ENCODE measurements around the gene TERT. TPM values are rescaled to one million over a fixed set of nuclear protein-coding genes. Genes with fewer than 3 reads are reported as not detected.

TERT gene
- total RNA-seq, 1 experiment from 2014 or later = 0.80 TPM

- POLR2A ChIA-PET (ENCODE audit: unreplicated experiment) = no interaction called here
- Histone ChIP-seq H3K4me2 (ENCODE audit: low read length) (no peak overlapping the region), H3K9ac (ENCODE audit: low read length) (no peak overlapping the region), H3K27ac (ENCODE audit: low read length) (no peak overlapping the region), H2AFZ (ENCODE audit: low read length) (no peak overlapping the region), H3K4me1 (ENCODE audit: insufficient read depth, low read length) (peaks cover 28% of the 10 kb centered on the region), H3K9me3 (ENCODE audit: low read length) (peaks cover 10% of the 10 kb centered on the region; the same call in 1 of the 2 replicates), H3K79me2 (ENCODE audit: low read length) (no peaks in the 10 kb centered on the region), H3K4me3 (ENCODE audit: low read length) (no peak overlapping the region), H3K27me3 (ENCODE audit: low read length) (no peaks in the 10 kb centered on the region), H4K20me1 (ENCODE audit: low read length) (no peaks in the 10 kb centered on the region), H3K9me2 (replicated peaks; ENCODE audit: low read length) (no peaks in the 10 kb centered on the region), H3K36me3 (ENCODE audit: low read depth, low read length) (peaks cover 4% of the 10 kb centered on the region), H3F3A (ENCODE audit: low read length, unreplicated experiment) (peaks cover 5% of the 10 kb centered on the region)
- TF ChIP-seq EZH2phosphoT487 (IDR thresholded peaks at IDR 0.05; ENCODE audit: borderline replicate concordance, low read length) = no peak
- TF ChIP-seq EZH2 (IDR thresholded peaks at IDR 0.05; ENCODE audit: low read length, unreplicated experiment) = no peak
- TF ChIP-seq, protein P1, sequence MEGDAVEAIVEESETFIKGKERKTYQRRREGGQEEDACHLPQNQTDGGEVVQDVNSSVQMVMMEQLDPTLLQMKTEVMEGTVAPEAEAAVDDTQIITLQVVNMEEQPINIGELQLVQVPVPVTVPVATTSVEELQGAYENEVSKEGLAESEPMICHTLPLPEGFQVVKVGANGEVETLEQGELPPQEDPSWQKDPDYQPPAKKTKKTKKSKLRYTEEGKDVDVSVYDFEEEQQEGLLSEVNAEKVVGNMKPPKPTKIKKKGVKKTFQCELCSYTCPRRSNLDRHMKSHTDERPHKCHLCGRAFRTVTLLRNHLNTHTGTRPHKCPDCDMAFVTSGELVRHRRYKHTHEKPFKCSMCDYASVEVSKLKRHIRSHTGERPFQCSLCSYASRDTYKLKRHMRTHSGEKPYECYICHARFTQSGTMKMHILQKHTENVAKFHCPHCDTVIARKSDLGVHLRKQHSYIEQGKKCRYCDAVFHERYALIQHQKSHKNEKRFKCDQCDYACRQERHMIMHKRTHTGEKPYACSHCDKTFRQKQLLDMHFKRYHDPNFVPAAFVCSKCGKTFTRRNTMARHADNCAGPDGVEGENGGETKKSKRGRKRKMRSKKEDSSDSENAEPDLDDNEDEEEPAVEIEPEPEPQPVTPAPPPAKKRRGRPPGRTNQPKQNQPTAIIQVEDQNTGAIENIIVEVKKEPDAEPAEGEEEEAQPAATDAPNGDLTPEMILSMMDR (conservative IDR thresholded peaks at IDR 0.05; ENCODE audit: low read depth, low read length) = no peak
- CTCF ChIA-PET = no interaction called here
- BruUV-seq (replicated peaks) = no TSS peak
- DNase-seq = no peak
- no peak for ATAC-seq
- intact Hi-C loops (cut with micrococcal nuclease) = no loop called here
Observed at GRCh38 chr5:1314564-1314982, 19.7 kb upstream of the TERT start.

DNA sequence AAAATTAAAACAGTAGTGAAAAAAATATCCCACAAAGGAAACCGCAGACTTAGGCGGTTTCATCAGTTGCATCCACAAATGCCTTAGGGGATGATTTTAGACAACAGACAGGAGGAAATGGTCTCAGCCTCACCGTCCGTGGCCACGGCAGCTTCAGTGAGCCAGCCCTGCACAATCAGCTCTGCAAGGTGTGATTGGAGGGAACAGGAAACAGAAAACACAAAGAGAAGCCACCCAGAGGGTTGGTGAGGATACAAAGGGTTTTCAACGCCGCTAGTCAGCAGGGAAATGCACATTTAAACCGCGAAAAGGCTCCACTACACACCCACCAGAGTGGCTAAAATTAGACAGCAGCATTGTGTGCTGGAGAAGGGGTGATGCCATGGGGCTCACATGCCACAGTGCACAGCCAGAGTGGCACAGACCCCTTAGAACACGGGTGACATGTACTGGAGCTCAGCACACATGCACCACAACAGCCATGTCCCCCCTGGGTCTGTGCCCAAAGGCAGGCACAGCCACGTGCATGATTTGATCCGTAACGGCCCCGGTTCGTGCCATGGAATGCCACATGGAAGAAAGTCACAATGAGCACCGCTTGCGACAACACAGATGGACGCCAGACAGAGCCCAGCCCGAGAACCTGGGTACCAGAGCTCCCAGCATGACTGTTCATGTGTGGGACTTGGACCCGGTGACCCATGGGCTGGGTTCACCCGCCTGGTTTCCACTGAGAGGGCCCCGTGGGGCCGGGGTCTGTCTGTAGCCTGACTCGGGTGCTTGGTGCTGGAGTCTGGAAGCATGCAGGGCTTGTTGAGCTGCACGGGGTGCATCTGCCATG, 18.3 kb upstream of the TERT start:
- Histone ChIP-seq H3K27ac (ENCODE audit: low read length) (no peak overlapping the region), H3K4me1 (ENCODE audit: insufficient read depth, low read length) (peaks cover 28% of the 10 kb centered on the region), H3K36me3 (ENCODE audit: low read depth, low read length) (peaks cover 4% of the 10 kb centered on the region), H2AFZ (ENCODE audit: low read length) (no peak overlapping the region), H3K9me2 (replicated peaks; ENCODE audit: low read length) (no peaks in the 10 kb centered on the region), H4K20me1 (ENCODE audit: low read length) (no peaks in the 10 kb centered on the region), H3K4me2 (ENCODE audit: low read length) (no peak overlapping the region), H3F3A (ENCODE audit: low read length, unreplicated experiment) (peaks cover 5% of the 10 kb centered on the region), H3K4me3 (ENCODE audit: low read length) (no peak overlapping the region), H3K79me2 (ENCODE audit: low read length) (no peaks in the 10 kb centered on the region), H3K9ac (ENCODE audit: low read length) (no peak overlapping the region), H3K9me3 (ENCODE audit: low read length) (peaks cover 10% of the 10 kb centered on the region; the same call in 1 of the 2 replicates), H3K27me3 (ENCODE audit: low read length) (no peaks in the 10 kb centered on the region)
- DNase-seq (no peak), ATAC-seq (no peak)
- ChIA-PET POLR2A (ENCODE audit: unreplicated experiment) (no interaction called here), CTCF (no interaction called here)
- intact Hi-C loops (cut with micrococcal nuclease) = no loop called here
- BruUV-seq (replicated peaks) = no TSS peak
- TF ChIP-seq, protein P1 (conservative IDR thresholded peaks at IDR 0.05; ENCODE audit: low read depth, low read length) = no peak
- TF ChIP-seq EZH2phosphoT487 (IDR thresholded peaks at IDR 0.05; ENCODE audit: borderline replicate concordance, low read length) (no peak), EZH2 (IDR thresholded peaks at IDR 0.05; ENCODE audit: low read length, unreplicated experiment) (no peak)

DNA sequence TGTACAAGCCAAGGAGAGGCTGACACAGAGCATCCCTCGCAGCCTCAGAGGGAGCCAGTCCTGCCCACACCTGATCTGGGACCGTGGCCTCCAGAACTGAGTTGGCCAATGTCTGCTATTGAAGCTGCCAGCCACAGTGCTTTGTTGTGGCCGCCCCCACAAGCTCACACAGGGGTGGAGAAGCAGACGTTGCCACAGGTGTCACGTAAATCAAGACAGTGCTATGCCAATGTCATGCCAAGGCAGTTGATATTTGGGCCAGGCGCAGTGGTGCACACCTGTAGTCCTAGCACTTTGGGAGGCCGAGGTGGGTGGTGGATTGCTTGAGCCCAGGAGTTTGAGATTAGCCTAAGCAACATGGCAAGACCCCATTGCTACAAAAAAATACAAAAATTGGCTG, 17.3 kb upstream of the TERT start:
- TF ChIP-seq, protein P1 (conservative IDR thresholded peaks at IDR 0.05; ENCODE audit: low read depth, low read length) = no peak
- TF ChIP-seq EZH2 (IDR thresholded peaks at IDR 0.05; ENCODE audit: low read length, unreplicated experiment) (no peak), EZH2phosphoT487 (IDR thresholded peaks at IDR 0.05; ENCODE audit: borderline replicate concordance, low read length) (no peak)
- no TSS peak for BruUV-seq (replicated peaks)

More for the DNA sequence above, 17.3 kb upstream of the TERT start:
- H2AFZ ChIP-seq (ENCODE audit: low read length) = no peak overlapping the region
- H3K9me2 ChIP-seq (replicated peaks; ENCODE audit: low read length) = no peaks in the 10 kb centered on the region
- ATAC-seq (no peak), DNase-seq (no peak)
- no peak overlapping the region for H3K9ac ChIP-seq (ENCODE audit: low read length)
- no peaks in the 10 kb centered on the region; the same call in 1 of the 2 replicates for H3K36me3 ChIP-seq (ENCODE audit: low read depth, low read length)
- H3K4me1 ChIP-seq (ENCODE audit: insufficient read depth, low read length) = peaks cover 27% of the 10 kb centered on the region
- H3K4me2 ChIP-seq (ENCODE audit: low read length) = no peak overlapping the region
- peaks cover 10% of the 10 kb centered on the region; the same call in 1 of the 2 replicates for H3K9me3 ChIP-seq (ENCODE audit: low read length)
- no peaks in the 10 kb centered on the region for H3K79me2 ChIP-seq (ENCODE audit: low read length)
- no peak overlapping the region for H3K4me3 ChIP-seq (ENCODE audit: low read length)
- intact Hi-C loops (cut with micrococcal nuclease) = no loop called here
- ChIA-PET CTCF (no interaction called here), POLR2A (ENCODE audit: unreplicated experiment) (no interaction called here)
- no peak overlapping the region for H3K27ac ChIP-seq (ENCODE audit: low read length)
- no peaks in the 10 kb centered on the region for H3K27me3 ChIP-seq (ENCODE audit: low read length)
- peaks cover 4% of the 10 kb centered on the region for H3F3A ChIP-seq (ENCODE audit: low read length, unreplicated experiment)
- H4K20me1 ChIP-seq (ENCODE audit: low read length) = no peaks in the 10 kb centered on the region

Measured in PC-3 (cell line).